MM.1S (cell line): Measurements from ENCODE around the gene LARP1B.

ENCODE experiments used
- EZH2 ChIP-seq: fragments of 300-600 bp; sonication (generic); optimal IDR thresholded peaks from 2 replicates; pipeline ENCODE3; 2017; ENCODE audit warnings: low read depth, mild to moderate bottlenecking, antibody characterized with exemption, low read length, mixed read lengths
- TF ChIP-seq, protein P1 (sequence below): fragments of 300-600 bp; sonication (generic); IDR thresholded peaks from 2 replicates; pipeline ENCODE4 v1.5.1; 2016; ENCODE audit warnings: antibody characterized with exemption, low read length, mixed read lengths

DNA sequence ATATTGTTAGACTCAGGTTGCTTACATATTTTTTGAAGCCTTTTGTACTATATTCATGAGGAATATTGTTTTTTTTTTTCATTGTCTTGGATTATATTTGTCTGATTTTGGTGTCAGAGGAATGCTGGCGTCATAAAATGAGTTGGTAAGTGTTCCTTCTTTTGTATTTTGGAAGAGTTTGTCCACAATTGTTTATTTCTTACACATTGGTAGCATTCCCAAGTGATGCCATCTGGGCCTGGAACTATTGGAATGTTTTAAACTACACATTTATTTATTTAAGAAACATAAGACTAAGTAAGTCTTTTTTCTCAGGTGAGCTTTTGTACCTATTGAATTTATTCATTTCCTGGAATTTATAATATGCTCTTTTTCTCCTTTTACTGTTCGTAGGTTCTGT lies 107.6 kb downstream of the LARP1B start:
- TF ChIP-seq, protein P1, sequence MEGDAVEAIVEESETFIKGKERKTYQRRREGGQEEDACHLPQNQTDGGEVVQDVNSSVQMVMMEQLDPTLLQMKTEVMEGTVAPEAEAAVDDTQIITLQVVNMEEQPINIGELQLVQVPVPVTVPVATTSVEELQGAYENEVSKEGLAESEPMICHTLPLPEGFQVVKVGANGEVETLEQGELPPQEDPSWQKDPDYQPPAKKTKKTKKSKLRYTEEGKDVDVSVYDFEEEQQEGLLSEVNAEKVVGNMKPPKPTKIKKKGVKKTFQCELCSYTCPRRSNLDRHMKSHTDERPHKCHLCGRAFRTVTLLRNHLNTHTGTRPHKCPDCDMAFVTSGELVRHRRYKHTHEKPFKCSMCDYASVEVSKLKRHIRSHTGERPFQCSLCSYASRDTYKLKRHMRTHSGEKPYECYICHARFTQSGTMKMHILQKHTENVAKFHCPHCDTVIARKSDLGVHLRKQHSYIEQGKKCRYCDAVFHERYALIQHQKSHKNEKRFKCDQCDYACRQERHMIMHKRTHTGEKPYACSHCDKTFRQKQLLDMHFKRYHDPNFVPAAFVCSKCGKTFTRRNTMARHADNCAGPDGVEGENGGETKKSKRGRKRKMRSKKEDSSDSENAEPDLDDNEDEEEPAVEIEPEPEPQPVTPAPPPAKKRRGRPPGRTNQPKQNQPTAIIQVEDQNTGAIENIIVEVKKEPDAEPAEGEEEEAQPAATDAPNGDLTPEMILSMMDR = no peak
- TF ChIP-seq EZH2 = no peak
